ENCODE results near the gene EMP1. TPM values are rescaled to one million over a fixed set of nuclear protein-coding genes. Genes with fewer than 3 reads are reported as not detected.

EMP1 gene
- total and polyA plus RNA-seq, 2 experiments from 2014 or later, result 0.07 to 0.39 TPM

DNA sequence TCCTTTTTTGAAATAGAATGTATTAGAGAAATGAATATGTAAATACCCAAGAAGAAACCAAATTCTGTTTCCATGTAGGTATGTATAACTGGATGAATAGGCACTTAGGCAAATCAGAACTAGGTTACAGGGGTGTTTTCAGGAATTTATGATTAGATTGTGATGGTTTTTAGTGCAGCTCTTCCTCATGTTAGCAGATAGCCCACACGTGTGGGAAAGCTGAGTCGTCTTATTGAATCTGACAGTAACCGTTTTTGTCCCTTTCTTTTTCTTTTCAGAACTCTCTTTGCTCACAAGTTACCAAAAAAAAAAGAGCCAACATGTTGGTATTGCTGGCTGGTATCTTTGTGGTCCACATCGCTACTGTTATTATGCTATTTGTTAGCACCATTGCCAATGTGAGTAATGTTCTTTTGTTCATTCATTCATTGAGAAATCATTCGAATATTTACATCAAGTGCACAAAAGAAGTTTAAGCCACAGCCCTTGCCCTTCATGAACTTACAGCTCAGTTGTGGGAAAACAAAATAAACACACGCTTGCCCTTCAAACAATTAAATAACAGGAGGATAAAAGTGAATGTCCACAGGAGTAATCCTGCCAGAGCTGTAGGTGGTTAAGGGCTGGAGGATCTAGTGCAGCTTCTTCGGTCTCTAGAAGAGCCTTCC is 14.8 kb downstream of the EMP1 start:
- Histone ChIP-seq H3K4me1 (ENCODE audit: insufficient read depth) (peaks cover 15% of the 10 kb centered on the region), H3F3A (replicated peaks; ENCODE audit: low read depth) (no peaks in the 10 kb centered on the region), H3K9me2 (ENCODE audit: insufficient read depth) (no peaks in the 10 kb centered on the region), H3K27me3 (ENCODE audit: insufficient read depth) (no peaks in the 10 kb centered on the region), H3K79me2 (replicated peaks; ENCODE audit: insufficient read depth) (no peaks in the 10 kb centered on the region), H4K20me1 (replicated peaks; ENCODE audit: insufficient read depth) (no peaks in the 10 kb centered on the region), H3K27ac (ENCODE audit: low read depth) (no peak overlapping the region), H3K4me3 (no peak overlapping the region), H2AFZ (peak overlapping the region; percentile 88), H3K4me2 (no peak overlapping the region), H3K36me3 (ENCODE audit: insufficient read depth) (no peaks in the 10 kb centered on the region)
- H3K27me3 Mint-ChIP-seq (ENCODE audit: insufficient read depth, low read depth, poor library complexity), result peaks cover 8% of the 10 kb centered on the region
- no peaks in the 10 kb centered on the region for H3K36me3 Mint-ChIP-seq (ENCODE audit: low read depth)
- H3K27ac Mint-ChIP-seq, result peak overlapping the region; percentile 39
- TF ChIP-seq, protein P1, sequence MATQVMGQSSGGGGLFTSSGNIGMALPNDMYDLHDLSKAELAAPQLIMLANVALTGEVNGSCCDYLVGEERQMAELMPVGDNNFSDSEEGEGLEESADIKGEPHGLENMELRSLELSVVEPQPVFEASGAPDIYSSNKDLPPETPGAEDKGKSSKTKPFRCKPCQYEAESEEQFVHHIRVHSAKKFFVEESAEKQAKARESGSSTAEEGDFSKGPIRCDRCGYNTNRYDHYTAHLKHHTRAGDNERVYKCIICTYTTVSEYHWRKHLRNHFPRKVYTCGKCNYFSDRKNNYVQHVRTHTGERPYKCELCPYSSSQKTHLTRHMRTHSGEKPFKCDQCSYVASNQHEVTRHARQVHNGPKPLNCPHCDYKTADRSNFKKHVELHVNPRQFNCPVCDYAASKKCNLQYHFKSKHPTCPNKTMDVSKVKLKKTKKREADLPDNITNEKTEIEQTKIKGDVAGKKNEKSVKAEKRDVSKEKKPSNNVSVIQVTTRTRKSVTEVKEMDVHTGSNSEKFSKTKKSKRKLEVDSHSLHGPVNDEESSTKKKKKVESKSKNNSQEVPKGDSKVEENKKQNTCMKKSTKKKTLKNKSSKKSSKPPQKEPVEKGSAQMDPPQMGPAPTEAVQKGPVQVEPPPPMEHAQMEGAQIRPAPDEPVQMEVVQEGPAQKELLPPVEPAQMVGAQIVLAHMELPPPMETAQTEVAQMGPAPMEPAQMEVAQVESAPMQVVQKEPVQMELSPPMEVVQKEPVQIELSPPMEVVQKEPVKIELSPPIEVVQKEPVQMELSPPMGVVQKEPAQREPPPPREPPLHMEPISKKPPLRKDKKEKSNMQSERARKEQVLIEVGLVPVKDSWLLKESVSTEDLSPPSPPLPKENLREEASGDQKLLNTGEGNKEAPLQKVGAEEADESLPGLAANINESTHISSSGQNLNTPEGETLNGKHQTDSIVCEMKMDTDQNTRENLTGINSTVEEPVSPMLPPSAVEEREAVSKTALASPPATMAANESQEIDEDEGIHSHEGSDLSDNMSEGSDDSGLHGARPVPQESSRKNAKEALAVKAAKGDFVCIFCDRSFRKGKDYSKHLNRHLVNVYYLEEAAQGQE (IDR thresholded peaks at IDR 0.05; ENCODE audit: unreplicated experiment), result no peak
- TF ChIP-seq, protein P2, sequence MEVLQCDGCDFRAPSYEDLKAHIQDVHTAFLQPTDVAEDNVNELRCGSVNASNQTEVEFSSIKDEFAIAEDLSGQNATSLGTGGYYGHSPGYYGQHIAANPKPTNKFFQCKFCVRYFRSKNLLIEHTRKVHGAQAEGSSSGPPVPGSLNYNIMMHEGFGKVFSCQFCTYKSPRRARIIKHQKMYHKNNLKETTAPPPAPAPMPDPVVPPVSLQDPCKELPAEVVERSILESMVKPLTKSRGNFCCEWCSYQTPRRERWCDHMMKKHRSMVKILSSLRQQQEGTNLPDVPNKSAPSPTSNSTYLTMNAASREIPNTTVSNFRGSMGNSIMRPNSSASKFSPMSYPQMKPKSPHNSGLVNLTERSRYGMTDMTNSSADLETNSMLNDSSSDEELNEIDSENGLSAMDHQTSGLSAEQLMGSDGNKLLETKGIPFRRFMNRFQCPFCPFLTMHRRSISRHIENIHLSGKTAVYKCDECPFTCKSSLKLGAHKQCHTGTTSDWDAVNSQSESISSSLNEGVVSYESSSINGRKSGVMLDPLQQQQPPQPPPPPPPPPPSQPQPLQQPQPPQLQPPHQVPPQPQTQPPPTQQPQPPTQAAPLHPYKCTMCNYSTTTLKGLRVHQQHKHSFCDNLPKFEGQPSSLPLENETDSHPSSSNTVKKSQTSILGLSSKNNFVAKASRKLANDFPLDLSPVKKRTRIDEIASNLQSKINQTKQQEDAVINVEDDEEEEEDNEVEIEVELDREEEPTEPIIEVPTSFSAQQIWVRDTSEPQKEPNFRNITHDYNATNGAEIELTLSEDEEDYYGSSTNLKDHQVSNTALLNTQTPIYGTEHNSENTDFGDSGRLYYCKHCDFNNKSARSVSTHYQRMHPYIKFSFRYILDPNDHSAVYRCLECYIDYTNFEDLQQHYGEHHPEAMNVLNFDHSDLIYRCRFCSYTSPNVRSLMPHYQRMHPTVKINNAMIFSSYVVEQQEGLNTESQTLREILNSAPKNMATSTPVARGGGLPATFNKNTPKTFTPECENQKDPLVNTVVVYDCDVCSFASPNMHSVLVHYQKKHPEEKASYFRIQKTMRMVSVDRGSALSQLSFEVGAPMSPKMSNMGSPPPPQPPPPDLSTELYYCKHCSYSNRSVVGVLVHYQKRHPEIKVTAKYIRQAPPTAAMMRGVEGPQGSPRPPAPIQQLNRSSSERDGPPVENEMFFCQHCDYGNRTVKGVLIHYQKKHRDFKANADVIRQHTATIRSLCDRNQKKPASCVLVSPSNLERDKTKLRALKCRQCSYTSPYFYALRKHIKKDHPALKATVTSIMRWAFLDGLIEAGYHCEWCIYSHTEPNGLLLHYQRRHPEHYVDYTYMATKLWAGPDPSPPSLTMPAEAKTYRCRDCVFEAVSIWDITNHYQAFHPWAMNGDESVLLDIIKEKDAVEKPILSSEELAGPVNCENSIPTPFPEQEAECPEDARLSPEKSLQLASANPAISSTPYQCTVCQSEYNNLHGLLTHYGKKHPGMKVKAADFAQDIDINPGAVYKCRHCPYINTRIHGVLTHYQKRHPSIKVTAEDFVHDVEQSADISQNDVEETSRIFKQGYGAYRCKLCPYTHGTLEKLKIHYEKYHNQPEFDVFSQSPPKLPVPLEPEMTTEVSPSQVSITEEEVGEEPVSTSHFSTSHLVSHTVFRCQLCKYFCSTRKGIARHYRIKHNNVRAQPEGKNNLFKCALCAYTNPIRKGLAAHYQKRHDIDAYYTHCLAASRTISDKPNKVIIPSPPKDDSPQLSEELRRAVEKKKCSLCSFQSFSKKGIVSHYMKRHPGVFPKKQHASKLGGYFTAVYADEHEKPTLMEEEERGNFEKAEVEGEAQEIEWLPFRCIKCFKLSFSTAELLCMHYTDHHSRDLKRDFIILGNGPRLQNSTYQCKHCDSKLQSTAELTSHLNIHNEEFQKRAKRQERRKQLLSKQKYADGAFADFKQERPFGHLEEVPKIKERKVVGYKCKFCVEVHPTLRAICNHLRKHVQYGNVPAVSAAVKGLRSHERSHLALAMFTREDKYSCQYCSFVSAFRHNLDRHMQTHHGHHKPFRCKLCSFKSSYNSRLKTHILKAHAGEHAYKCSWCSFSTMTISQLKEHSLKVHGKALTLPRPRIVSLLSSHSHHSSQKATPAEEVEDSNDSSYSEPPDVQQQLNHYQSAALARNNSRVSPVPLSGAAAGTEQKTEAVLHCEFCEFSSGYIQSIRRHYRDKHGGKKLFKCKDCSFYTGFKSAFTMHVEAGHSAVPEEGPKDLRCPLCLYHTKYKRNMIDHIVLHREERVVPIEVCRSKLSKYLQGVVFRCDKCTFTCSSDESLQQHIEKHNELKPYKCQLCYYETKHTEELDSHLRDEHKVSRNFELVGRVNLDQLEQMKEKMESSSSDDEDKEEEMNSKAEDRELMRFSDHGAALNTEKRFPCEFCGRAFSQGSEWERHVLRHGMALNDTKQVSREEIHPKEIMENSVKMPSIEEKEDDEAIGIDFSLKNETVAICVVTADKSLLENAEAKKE (CRISPR knock-in tag; IDR thresholded peaks at IDR 0.05), result no peak
- TF ChIP-seq STAT1 (IDR thresholded peaks at IDR 0.05; ENCODE audit: unreplicated experiment) (no peak), JUNB (IDR thresholded peaks at IDR 0.05; ENCODE audit: unreplicated experiment) (no peak), POLR2AphosphoS5 (IDR thresholded peaks at IDR 0.05; ENCODE audit: low read depth) (no peak), EZH2 (IDR thresholded peaks at IDR 0.05; ENCODE audit: low read depth, unreplicated experiment) (no peak), ZNF331 (CRISPR knock-in tag; IDR thresholded peaks at IDR 0.05; ENCODE audit: low read depth) (no peak), EZH2phosphoT487 (IDR thresholded peaks at IDR 0.05; ENCODE audit: unreplicated experiment) (no peak), ZNF114 (CRISPR knock-in tag; IDR thresholded peaks at IDR 0.05) (no peak), NANOG (IDR thresholded peaks at IDR 0.05; ENCODE audit: borderline replicate concordance) (no peak), CREB1 (CRISPR knock-in tag; IDR thresholded peaks at IDR 0.05; ENCODE audit: low read depth) (no peak)
- TF ChIP-seq, protein P3, sequence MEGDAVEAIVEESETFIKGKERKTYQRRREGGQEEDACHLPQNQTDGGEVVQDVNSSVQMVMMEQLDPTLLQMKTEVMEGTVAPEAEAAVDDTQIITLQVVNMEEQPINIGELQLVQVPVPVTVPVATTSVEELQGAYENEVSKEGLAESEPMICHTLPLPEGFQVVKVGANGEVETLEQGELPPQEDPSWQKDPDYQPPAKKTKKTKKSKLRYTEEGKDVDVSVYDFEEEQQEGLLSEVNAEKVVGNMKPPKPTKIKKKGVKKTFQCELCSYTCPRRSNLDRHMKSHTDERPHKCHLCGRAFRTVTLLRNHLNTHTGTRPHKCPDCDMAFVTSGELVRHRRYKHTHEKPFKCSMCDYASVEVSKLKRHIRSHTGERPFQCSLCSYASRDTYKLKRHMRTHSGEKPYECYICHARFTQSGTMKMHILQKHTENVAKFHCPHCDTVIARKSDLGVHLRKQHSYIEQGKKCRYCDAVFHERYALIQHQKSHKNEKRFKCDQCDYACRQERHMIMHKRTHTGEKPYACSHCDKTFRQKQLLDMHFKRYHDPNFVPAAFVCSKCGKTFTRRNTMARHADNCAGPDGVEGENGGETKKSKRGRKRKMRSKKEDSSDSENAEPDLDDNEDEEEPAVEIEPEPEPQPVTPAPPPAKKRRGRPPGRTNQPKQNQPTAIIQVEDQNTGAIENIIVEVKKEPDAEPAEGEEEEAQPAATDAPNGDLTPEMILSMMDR (conservative IDR thresholded peaks at IDR 0.05; ENCODE audit: low read depth in 2 of 2), result no peak
- TF ChIP-seq, protein P4, sequence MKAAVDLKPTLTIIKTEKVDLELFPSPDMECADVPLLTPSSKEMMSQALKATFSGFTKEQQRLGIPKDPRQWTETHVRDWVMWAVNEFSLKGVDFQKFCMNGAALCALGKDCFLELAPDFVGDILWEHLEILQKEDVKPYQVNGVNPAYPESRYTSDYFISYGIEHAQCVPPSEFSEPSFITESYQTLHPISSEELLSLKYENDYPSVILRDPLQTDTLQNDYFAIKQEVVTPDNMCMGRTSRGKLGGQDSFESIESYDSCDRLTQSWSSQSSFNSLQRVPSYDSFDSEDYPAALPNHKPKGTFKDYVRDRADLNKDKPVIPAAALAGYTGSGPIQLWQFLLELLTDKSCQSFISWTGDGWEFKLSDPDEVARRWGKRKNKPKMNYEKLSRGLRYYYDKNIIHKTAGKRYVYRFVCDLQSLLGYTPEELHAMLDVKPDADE (IDR thresholded peaks at IDR 0.05), result no peak
- DNase-seq (ENCODE audit: low spot score) (no peak), ATAC-seq (no peak)
- H3K9me3 Mint-ChIP-seq, result no peaks in the 10 kb centered on the region; the same call in 2 of the 3 replicates
- H3K4me1 Mint-ChIP-seq, result peaks cover 32% of the 10 kb centered on the region
- H3K4me3 Mint-ChIP-seq, result no peak overlapping the region

Measured in GM23338 (cell line).